WTC11 (cell line): ENCODE measurements around the gene AGAP3. TPM values are rescaled to one million over a fixed set of nuclear protein-coding genes. Genes with fewer than 3 reads are reported as not detected.
A peak's percentile ranks its signal among the peaks of the same experiment; 100 is the strongest.

Experiments
- ATAC-seq: fragments of 200-7000 bp; cut with Tn5 transposase; 2 replicates; pipeline ENCODE4 v1.10.0; 2021; ENCODE audit warnings: mild to moderate bottlenecking, moderate library complexity
- CTCF ChIA-PET: fragments of 300-600 bp; sonication (Branson Sonifier 250); formaldehyde crosslinking; loops from one replicate; lab custom pipeline; 2021; ENCODE audit warnings: antibody characterized with exemption; lab: Charles Lee
- POLR2A ChIA-PET: fragments of 350-600 bp; sonication (Branson Sonifier 250); formaldehyde crosslinking; loops from one replicate; lab custom pipeline; 2021; ENCODE audit warnings: antibody characterized with exemption; lab: Charles Lee
- DNase-seq: peaks from one replicate; pipeline ENCODE4 v3.0.0; 2021; ENCODE audit warnings: low spot score
- H3K27ac Mint-ChIP-seq: 2 replicates; pipeline ENCODE4 v1.8.0; 2021; ENCODE audit warnings: mixed read lengths
- H3K27me3 Mint-ChIP-seq: 2 replicates; pipeline ENCODE4 v1.8.0; 2021; ENCODE audit warnings: low read depth, mild to moderate bottlenecking, moderate library complexity, mixed read lengths
- H3K36me3 Mint-ChIP-seq: 2 replicates; pipeline ENCODE4 v1.8.0; 2021; ENCODE audit warnings: mixed read lengths
- H3K4me1 Mint-ChIP-seq: 2 replicates; pipeline ENCODE4 v1.8.0; 2022; ENCODE audit warnings: mixed read lengths
- H3K4me3 Mint-ChIP-seq: 2 replicates; pipeline ENCODE4 v1.8.0; 2021; ENCODE audit warnings: mild to moderate bottlenecking, moderate library complexity, mixed read lengths
- H3K9me3 Mint-ChIP-seq: 2 replicates; pipeline ENCODE4 v1.8.0; 2021; ENCODE audit warnings: mixed read lengths
- AFF4 ChIP-seq: sonication (generic); formaldehyde crosslinking; IDR thresholded peaks from 2 replicates; pipeline ENCODE4 v1.8.1; 2023; ENCODE audit warnings: mild to moderate bottlenecking, missing genetic modification reagents, borderline replicate concordance
- CBFB ChIP-seq: sonication (generic); formaldehyde crosslinking; IDR thresholded peaks from 2 replicates; pipeline ENCODE4 v1.8.1; 2022; ENCODE audit warnings: mild to moderate bottlenecking, low read depth, missing genetic modification reagents
- ELF4 ChIP-seq: sonication (generic); formaldehyde crosslinking; IDR thresholded peaks from 2 replicates; pipeline ENCODE4 v1.8.1; 2022; ENCODE audit warnings: low read depth, mild to moderate bottlenecking, moderate library complexity, missing genetic modification reagents
- ETV6 ChIP-seq: sonication (generic); formaldehyde crosslinking; IDR thresholded peaks from 2 replicates; pipeline ENCODE4 v1.8.1; 2022; ENCODE audit warnings: mild to moderate bottlenecking, missing genetic modification reagents
- FOXJ3 ChIP-seq: sonication (generic); formaldehyde crosslinking; IDR thresholded peaks from 2 replicates; pipeline ENCODE4 v1.9.0; 2021; ENCODE audit warnings: missing genetic modification reagents, mild to moderate bottlenecking, borderline replicate concordance
- FOXK1 ChIP-seq: sonication (generic); formaldehyde crosslinking; IDR thresholded peaks from 2 replicates; pipeline ENCODE4 v1.8.0; 2022; ENCODE audit warnings: mild to moderate bottlenecking, moderate library complexity, missing genetic modification reagents
- HMGA2 ChIP-seq: fragments of 250-450 bp; sonication (Bioruptor Pico); IDR thresholded peaks from 2 replicates; pipeline ENCODE4 v1.4.0; 2021; ENCODE audit warnings: mild to moderate bottlenecking, moderate library complexity
- HMGXB4 ChIP-seq: sonication (generic); formaldehyde crosslinking; IDR thresholded peaks from 2 replicates; pipeline ENCODE4 v1.8.1; 2023; ENCODE audit warnings: mild to moderate bottlenecking, moderate library complexity, missing genetic modification reagents
- KAT7 ChIP-seq: sonication (generic); formaldehyde crosslinking; IDR thresholded peaks from 2 replicates; pipeline ENCODE4 v1.8.1; 2023; ENCODE audit warnings: missing genetic modification reagents, mild to moderate bottlenecking, borderline replicate concordance
- MLX ChIP-seq: sonication (generic); formaldehyde crosslinking; IDR thresholded peaks from 2 replicates; pipeline ENCODE4 v1.8.1; 2023; ENCODE audit warnings: mild to moderate bottlenecking, missing genetic modification reagents, moderate library complexity
- MXD4 ChIP-seq: fragments of 250-450 bp; sonication (Bioruptor Pico); IDR thresholded peaks from 2 replicates; pipeline ENCODE4 v1.8.0; 2021; ENCODE audit warnings: mild to moderate bottlenecking, moderate library complexity, borderline replicate concordance
- MYBL2 ChIP-seq: sonication (generic); formaldehyde crosslinking; IDR thresholded peaks from 2 replicates; pipeline ENCODE4 v1.8.1; 2023; ENCODE audit warnings: mild to moderate bottlenecking, moderate library complexity, missing genetic modification reagents
- RELA ChIP-seq: sonication (generic); formaldehyde crosslinking; IDR thresholded peaks from 2 replicates; pipeline ENCODE4 v1.8.1; 2022; ENCODE audit warnings: missing genetic modification reagents, mild to moderate bottlenecking, borderline replicate concordance
- USF2 ChIP-seq: sonication (generic); formaldehyde crosslinking; IDR thresholded peaks from 2 replicates; pipeline ENCODE4 v1.8.1; 2023; ENCODE audit warnings: mild to moderate bottlenecking, missing genetic modification reagents, moderate library complexity
- ZNF281 ChIP-seq: sonication (generic); formaldehyde crosslinking; IDR thresholded peaks from 2 replicates; pipeline ENCODE4 v1.8.0; 2023; ENCODE audit warnings: mild to moderate bottlenecking, missing genetic modification reagents
- ZNF317 ChIP-seq: sonication (generic); formaldehyde crosslinking; IDR thresholded peaks from 2 replicates; pipeline ENCODE4 v1.8.1; 2023; ENCODE audit warnings: low read depth, mild to moderate bottlenecking, moderate library complexity, missing genetic modification reagents, borderline replicate concordance
- ZNF416 ChIP-seq: fragments of 250-450 bp; sonication (Bioruptor Pico); IDR thresholded peaks from 2 replicates; pipeline ENCODE4 v1.9.0; 2021; ENCODE audit warnings: mild to moderate bottlenecking, inconsistent platforms
- ZSCAN18 ChIP-seq: fragments of 250-450 bp; sonication (Bioruptor Pico); IDR thresholded peaks from 2 replicates; pipeline ENCODE4 v2.1.2; 2022; ENCODE audit warnings: mild to moderate bottlenecking, moderate library complexity
- total RNA-seq: library from RNA; stranded (reverse); gene quantifications from 3 replicates; pipeline ENCODE4 v1.2.3, GENCODE V29; 2021

AGAP3 gene
- total RNA-seq, 1 experiment from 2014 or later: 163 TPM

GRCh38 chr7:151168787-151169162, 82.5 kb downstream of the AGAP3 start (continued):
- TF ChIP-seq AFF4 (CRISPR knock-in tag): no peak
- no peak for TF ChIP-seq ZSCAN18 (CRISPR knock-in tag)

- Mint-ChIP-seq H3K36me3 (no peaks in the 10 kb centered on the region), H3K4me1 (peaks cover 19% of the 10 kb centered on the region), H3K4me3 (no peak overlapping the region), H3K27me3 (peaks cover 92% of the 10 kb centered on the region), H3K27ac (no peak overlapping the region), H3K9me3 (peaks cover 8% of the 10 kb centered on the region)
- ChIA-PET CTCF (interaction anchor here (1.1 to 1.3 kb wide), 2 partner anchors 47 to 122 kb away, joined by 3 to 5 read pairs; no protein-coding TSS in a partner anchor), POLR2A (no interaction called here)
- ATAC-seq (peak; percentile 46), DNase-seq (peak; percentile 78)
- TF ChIP-seq HMGA2 (CRISPR knock-in tag): no peak
- no peak for TF ChIP-seq KAT7 (CRISPR knock-in tag)
- TF ChIP-seq USF2 (CRISPR knock-in tag): no peak
- no peak for TF ChIP-seq MLX (CRISPR knock-in tag)
- TF ChIP-seq MYBL2 (CRISPR knock-in tag): no peak
- peak; percentile 75; the same call in 1 of the 2 replicates for TF ChIP-seq ETV6 (CRISPR knock-in tag)
- no peak for TF ChIP-seq MXD4 (CRISPR knock-in tag)
- no peak for TF ChIP-seq ZNF317 (CRISPR knock-in tag)
- TF ChIP-seq HMGXB4 (CRISPR knock-in tag): peak; percentile 95
- TF ChIP-seq AFF4 (CRISPR knock-in tag): no peak
- TF ChIP-seq ELF4 (CRISPR knock-in tag): no peak
- TF ChIP-seq FOXJ3 (CRISPR knock-in tag): no peak
- TF ChIP-seq ZNF281 (CRISPR knock-in tag): no peak
- no peak for TF ChIP-seq ZNF416 (CRISPR knock-in tag)
- TF ChIP-seq CBFB (CRISPR knock-in tag): no peak
- no peak for TF ChIP-seq RELA
- no peak for TF ChIP-seq FOXK1
Measured at GRCh38 chr7:151172273-151173141, 86.2 kb downstream of the AGAP3 start.
